ENCODE measurements around the gene APBA2.
"Not testable (repeated sequence)": the region's sequence is repeated elsewhere in the genome, so short reads cannot be mapped to it uniquely, and the experiment has no call there.

Gene APBA2

DNA sequence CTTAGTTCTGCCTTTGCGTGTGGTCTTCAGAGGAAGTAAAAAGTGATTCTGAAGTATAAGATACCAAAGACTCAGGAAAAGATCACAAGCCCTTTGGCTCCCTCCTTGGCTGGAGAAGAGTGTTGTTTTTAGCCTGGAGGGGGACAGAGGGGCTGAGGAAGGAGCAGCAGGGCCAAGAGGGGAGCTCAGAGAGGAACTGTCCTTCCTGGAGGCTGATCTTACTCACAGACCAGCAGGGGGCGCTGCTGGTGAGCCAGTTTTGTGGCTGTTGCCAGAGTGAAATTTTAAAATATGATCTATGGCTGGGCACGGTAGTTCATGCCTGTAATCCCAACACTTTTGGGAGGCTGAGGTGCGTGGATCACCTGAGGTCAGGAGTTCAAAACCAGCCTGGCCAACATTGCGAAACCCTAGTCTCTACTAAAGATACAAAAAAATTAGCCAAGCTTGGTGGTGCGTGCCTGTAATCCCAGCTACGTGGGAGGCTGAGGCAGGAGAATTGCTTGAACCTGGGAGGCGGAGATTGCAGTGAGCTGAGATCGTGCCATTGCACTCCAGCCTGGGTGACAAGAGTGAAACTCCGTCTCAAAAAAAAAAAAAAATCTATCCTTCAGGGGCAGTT is 216.5 kb downstream of the APBA2 start:
- TF ChIP-seq, protein P1, sequence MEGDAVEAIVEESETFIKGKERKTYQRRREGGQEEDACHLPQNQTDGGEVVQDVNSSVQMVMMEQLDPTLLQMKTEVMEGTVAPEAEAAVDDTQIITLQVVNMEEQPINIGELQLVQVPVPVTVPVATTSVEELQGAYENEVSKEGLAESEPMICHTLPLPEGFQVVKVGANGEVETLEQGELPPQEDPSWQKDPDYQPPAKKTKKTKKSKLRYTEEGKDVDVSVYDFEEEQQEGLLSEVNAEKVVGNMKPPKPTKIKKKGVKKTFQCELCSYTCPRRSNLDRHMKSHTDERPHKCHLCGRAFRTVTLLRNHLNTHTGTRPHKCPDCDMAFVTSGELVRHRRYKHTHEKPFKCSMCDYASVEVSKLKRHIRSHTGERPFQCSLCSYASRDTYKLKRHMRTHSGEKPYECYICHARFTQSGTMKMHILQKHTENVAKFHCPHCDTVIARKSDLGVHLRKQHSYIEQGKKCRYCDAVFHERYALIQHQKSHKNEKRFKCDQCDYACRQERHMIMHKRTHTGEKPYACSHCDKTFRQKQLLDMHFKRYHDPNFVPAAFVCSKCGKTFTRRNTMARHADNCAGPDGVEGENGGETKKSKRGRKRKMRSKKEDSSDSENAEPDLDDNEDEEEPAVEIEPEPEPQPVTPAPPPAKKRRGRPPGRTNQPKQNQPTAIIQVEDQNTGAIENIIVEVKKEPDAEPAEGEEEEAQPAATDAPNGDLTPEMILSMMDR (IDR thresholded peaks at IDR 0.05; ENCODE audit: low read depth, low read length, missing control alignments) = peak; percentile 85
- DNase-seq (ENCODE audit: low read depth) = not testable (repeated sequence)

DNA sequence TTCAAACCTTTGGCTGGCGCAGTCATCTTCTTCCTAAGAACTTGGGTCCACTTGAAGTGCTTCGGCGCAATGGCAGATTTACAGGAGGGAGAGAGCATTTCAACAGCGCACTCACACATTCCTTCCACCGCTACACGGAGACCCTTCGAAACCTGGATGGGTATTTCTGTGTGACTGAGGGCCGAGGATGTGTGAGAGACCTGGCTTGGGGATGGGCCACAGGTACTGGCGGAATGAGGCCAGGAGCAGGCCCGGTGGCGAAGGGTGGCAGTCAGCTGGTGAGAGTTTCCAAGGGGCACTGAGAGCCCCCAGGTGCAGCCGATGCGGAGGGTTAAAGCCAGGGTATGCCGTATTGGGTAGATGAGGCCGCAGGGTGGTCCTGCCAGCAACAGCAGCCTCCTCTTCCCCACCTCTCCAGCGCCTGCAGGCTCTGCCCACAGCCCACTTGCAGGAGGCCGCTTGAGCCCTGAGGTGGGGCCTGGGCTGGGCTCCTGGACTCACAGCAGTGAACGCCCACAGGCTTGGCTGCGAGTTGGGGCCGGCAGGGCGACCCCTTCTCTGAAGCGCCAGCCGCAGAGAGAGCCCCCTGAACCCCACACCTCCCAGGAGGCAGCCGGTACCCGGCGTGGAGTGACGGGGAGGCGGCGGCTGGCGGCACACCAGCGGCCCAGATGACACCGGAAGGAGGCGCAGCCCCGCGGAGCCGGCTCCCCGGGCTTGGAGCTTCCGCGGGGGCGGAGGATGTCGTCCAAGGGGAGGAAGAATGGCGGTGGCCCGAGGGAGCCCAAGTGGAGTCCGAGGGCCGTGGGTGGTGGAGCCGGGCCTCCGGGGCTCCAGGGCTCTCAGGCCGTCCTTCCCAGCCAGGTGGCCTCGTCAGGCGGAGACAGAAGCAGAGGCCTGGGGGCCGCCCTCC is 217.4 kb downstream of the APBA2 start:
- H3K4me3 ChIP-seq (ENCODE audit: low read depth, low read length) = no peak overlapping the region
- no peak for DNase-seq (ENCODE audit: low read depth)
- TF ChIP-seq, protein P1 (IDR thresholded peaks at IDR 0.05; ENCODE audit: low read depth, low read length, missing control alignments) = no peak

More for the DNA sequence above, 216.5 kb downstream of the APBA2 start:
- H3K4me3 ChIP-seq (ENCODE audit: low read depth, low read length) = not testable (repeated sequence)

DNA sequence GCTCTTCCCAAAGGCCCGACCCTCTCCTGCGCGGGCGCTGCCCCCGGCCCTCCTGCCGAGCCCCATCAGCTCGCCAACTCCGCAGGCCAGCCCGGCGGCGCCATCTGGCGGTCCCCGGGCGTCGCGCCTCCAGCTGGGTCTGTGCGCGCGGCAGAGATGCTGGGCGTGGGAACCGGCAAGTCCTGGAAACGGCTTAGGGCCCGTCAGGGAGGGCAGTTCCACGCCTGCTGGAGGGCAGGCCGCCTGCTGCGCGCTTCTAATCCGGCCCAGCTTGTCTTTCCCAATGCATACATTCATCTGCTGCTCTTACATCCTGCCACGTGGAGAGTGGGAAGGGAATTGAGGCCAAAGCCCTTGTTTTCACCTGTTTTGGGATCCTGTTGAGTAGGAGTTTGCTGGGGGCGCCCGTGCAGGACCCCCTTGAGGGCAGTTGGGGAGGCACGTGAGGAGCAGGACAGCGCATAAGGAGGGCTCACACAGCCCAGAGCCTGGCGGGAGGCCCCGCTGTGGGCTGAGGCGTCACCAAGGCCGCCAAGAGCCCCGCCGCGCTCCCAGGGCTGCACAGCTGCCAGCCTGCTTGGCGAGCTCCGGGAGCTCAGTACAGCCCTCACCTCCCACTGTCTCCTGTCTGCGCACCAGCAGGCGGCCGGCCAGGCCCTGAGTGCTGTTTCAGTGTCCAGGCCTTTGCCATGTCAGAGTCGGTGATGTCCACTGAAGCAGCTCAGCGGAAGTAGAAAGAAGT is 218.2 kb downstream of the APBA2 start:
- H3K4me3 ChIP-seq (ENCODE audit: low read depth, low read length) = no peak overlapping the region
- DNase-seq (ENCODE audit: low read depth) = no peak

DNA sequence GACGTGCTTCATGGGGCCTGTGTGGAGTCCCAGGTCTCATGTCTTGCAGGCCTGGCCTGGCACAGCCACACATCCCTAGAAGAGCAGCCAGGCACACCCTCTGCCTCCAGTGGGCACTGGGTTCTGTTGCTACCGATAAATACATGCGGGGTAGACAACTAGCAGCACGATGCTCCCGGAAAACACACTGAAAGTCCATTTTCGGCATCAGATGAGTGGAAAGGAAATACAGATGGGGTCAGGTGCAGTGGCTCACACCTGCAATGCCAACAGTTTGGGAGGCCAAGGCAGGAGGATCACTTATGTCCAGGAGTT is 218.7 kb downstream of the APBA2 start:
- H3K4me3 ChIP-seq (ENCODE audit: low read depth, low read length) = no peak overlapping the region
- DNase-seq (ENCODE audit: low read depth) = no peak
- TF ChIP-seq, protein P1 (IDR thresholded peaks at IDR 0.05; ENCODE audit: low read depth, low read length, missing control alignments) = no peak

More for the DNA sequence above, 218.2 kb downstream of the APBA2 start:
- TF ChIP-seq, protein P1 (IDR thresholded peaks at IDR 0.05; ENCODE audit: low read depth, low read length, missing control alignments) = peak; percentile 76

DNA sequence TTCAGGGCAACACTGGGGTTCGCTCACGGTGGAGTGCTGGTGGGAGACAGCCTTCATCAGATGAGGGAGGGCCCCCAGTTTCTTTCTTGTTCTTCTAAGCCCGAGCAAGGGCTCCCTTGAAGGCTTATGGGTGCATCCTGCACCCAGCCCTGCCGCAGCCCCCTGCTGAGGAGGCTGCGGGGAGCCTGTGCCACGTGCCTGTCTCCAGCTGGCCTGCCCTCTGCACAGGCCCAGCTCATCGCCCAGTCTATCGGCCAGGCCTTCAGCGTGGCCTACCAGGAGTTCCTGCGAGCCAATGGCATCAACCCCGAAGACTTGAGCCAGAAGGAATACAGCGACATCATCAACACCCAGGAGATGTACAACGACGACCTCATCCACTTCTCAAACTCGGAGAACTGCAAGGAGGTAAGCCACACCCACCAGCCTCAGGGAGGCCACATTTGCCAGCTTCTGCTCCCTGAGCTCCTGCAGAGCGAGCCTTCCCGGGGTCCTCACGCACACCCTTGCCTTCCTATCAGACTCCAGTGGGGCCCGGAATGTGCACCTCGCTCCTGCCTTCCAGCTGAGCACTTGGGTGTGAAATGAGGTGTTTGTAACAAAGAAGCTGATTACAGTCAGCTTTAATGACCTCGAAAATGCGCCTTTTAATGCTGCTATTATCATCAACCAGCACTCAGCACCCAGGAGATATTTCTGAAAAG is 219.5 kb downstream of the APBA2 start:
- no peak for DNase-seq (ENCODE audit: low read depth)
- TF ChIP-seq, protein P1 (IDR thresholded peaks at IDR 0.05; ENCODE audit: low read depth, low read length, missing control alignments) = no peak
- H3K4me3 ChIP-seq (ENCODE audit: low read depth, low read length) = no peak overlapping the region

DNA sequence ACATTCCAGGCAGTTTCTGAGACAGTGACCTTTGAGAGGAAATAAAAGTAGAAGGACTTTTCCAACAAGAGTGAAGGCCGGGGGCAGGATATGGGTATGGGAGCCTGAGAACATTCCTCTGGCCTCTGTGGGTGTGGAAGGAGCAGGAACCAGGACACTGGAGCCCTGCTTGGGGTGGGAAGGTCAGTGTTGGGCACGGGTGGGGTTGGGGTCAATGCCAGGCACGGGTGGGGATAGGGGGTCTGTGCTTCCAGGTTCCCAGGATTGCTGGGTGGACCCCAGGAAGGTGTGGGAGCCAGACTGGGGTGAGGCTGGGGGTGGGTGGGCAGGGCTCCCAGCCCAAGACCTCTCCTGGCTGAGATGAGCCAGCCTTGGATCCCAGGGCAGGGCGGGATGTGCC is 220.3 kb downstream of the APBA2 start:
- H3K4me3 ChIP-seq (ENCODE audit: low read depth, low read length) = no peak overlapping the region
- DNase-seq (ENCODE audit: low read depth) = no peak
- TF ChIP-seq, protein P1 (IDR thresholded peaks at IDR 0.05; ENCODE audit: low read depth, low read length, missing control alignments) = no peak
